ENCODE data around the gene ATP9B.

DNA sequence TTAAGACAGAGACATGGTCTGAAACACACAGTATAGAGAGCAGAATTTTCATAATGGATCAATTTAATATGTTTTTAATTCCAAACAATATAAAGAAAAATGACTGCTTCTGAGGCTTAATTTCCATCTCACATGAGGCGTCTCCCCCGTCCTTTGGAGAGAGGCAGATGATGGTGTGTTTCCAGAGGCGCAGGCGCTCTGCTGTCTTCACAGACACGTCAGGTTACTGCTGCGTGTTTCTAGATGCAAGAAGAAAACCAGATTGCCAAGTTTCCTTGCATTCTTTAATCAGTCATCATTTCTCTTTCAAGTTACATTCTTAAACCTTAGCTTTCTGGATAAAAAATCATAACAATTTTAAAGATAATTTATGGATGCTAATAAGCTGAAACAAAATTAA is 160.2 kb downstream of the ATP9B start:
- TF ChIP-seq CTCF (IDR thresholded peaks at IDR 0.05) = no peak
- no peak for TF ChIP-seq TCF7L2 (IDR thresholded peaks at IDR 0.05; ENCODE audit: low read depth, low read length)
- TF ChIP-seq POLR2AphosphoS5 (IDR thresholded peaks at IDR 0.05; ENCODE audit: low read depth, low read length) = no peak
- no peak for TF ChIP-seq SIN3A (IDR thresholded peaks at IDR 0.05; ENCODE audit: borderline replicate concordance, insufficient read depth, low read depth, low read length)

Data from Panc1 (cell line).